Smooth muscle cell (in vitro differentiated cells): ENCODE data around the gene RNF13. TPM values are rescaled to one million over a fixed set of nuclear protein-coding genes. Genes with fewer than 3 reads are reported as not detected.
A peak's percentile ranks its signal among the peaks of the same experiment; 100 is the strongest.

Experiments used
- DNase-seq: peaks from one replicate; lab custom pipeline; 2025; ENCODE audit not compliant: unreplicated experiment; lab: John Stamatoyannopoulos, UW
- H2AFZ ChIP-seq: fragments of 200-600 bp; sonication (generic); 2 replicates; pipeline ENCODE4 v1.6.0; 2016; ENCODE audit warnings: antibody characterized with exemption, low read depth, mild to moderate bottlenecking
- H3F3A ChIP-seq: fragments of 200-600 bp; sonication (generic); 2 replicates; pipeline ENCODE4 v1.6.0; 2017; ENCODE audit warnings: antibody characterized with exemption, low read depth
- H3K27ac ChIP-seq: fragments of 200-600 bp; sonication (generic); 2 replicates; pipeline ENCODE4 v1.5.1; 2016; ENCODE audit warnings: low read depth, mild to moderate bottlenecking
- H3K27me3 ChIP-seq: fragments of 200-600 bp; sonication (generic); 2 replicates; pipeline ENCODE4 v1.6.1; 2016; ENCODE audit warnings: low read depth, mild to moderate bottlenecking
- H3K36me3 ChIP-seq: fragments of 200-600 bp; sonication (generic); 2 replicates; pipeline ENCODE4 v1.5.1; 2016; ENCODE audit warnings: low read depth
- H3K4me1 ChIP-seq: fragments of 200-600 bp; sonication (generic); 2 replicates; pipeline ENCODE4 v1.5.1; 2016; ENCODE audit warnings: low read depth
- H3K4me2 ChIP-seq: fragments of 200-600 bp; sonication (generic); 2 replicates; pipeline ENCODE4 v1.6.0; 2016; ENCODE audit warnings: mild to moderate bottlenecking
- H3K4me3 ChIP-seq: fragments of 200-600 bp; sonication (generic); 2 replicates; pipeline ENCODE4 v1.5.1; 2016; ENCODE audit warnings: mild to moderate bottlenecking
- H3K79me2 ChIP-seq: fragments of 200-600 bp; sonication (generic); 2 replicates; pipeline ENCODE4 v1.6.0; 2016; ENCODE audit warnings: low read depth, mild to moderate bottlenecking
- H3K9ac ChIP-seq: fragments of 200-600 bp; sonication (generic); 2 replicates; pipeline ENCODE4 v1.6.0; 2016; ENCODE audit warnings: low read depth
- H3K9me3 ChIP-seq: fragments of 200-600 bp; sonication (generic); replicated peaks from 2 replicates; pipeline ENCODE4 v1.5.1; 2016; ENCODE audit warnings: low read depth
- H4K20me1 ChIP-seq: fragments of 200-600 bp; sonication (generic); 2 replicates; pipeline ENCODE4 v1.6.0; 2016; ENCODE audit warnings: low read depth
- WGBS: methylation state at CpG from one replicate; pipeline ENCODE4 v1.1.7; 2016; ENCODE audit warnings: low lambda C conversion rate; 5-methylcytosine and 5-hydroxymethylcytosine counted together
- polyA plus RNA-seq: library from polyadenylated mRNA; unstranded; fragments of >200 nt; fragmentation: Nextera tagmentation; extraction: Ambion mirVana; gene quantifications from 2 replicates; pipeline ENCODE4 v1.2.1, GENCODE V29; 2016
- total RNA-seq: library from RNA; depleted of rRNA; stranded (reverse); fragments of >200 nt; gene quantifications from 2 replicates; pipeline ENCODE4 v1.2.3, GENCODE V29; 2014
- TF ChIP-seq, protein P1 (sequence below): fragments of 200-600 bp; sonication (generic); IDR thresholded peaks from 2 replicates; pipeline ENCODE4 v1.5.1; 2017; ENCODE audit warnings: borderline replicate concordance, mild to moderate bottlenecking, antibody characterized with exemption; ENCODE audit not compliant: insufficient read depth, poor library complexity, severe bottlenecking

RNF13 gene
- total RNA-seq (72.7 and 81.9 TPM in 2 replicates), polyA plus RNA-seq (46.1 and 64.2 TPM in 2 replicates)

- peak within 1 kb of the TSS; percentile 94 for H3K27ac ChIP-seq
- H3K27me3 ChIP-seq: no peaks in the 10 kb centered on the region
- peak within 1 kb of the TSS; percentile 81 for H2AFZ ChIP-seq
- H3K9ac ChIP-seq: peak within 1 kb of the TSS; percentile 90
- no peaks in the 10 kb centered on the region for H3K36me3 ChIP-seq
- H3F3A ChIP-seq: peaks cover 7% of the 10 kb centered on the region
- TF ChIP-seq, protein P1, sequence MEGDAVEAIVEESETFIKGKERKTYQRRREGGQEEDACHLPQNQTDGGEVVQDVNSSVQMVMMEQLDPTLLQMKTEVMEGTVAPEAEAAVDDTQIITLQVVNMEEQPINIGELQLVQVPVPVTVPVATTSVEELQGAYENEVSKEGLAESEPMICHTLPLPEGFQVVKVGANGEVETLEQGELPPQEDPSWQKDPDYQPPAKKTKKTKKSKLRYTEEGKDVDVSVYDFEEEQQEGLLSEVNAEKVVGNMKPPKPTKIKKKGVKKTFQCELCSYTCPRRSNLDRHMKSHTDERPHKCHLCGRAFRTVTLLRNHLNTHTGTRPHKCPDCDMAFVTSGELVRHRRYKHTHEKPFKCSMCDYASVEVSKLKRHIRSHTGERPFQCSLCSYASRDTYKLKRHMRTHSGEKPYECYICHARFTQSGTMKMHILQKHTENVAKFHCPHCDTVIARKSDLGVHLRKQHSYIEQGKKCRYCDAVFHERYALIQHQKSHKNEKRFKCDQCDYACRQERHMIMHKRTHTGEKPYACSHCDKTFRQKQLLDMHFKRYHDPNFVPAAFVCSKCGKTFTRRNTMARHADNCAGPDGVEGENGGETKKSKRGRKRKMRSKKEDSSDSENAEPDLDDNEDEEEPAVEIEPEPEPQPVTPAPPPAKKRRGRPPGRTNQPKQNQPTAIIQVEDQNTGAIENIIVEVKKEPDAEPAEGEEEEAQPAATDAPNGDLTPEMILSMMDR: no peak
- 1% methylated on average over 50 of the region's 56 CpGs for WGBS
- peak; percentile 73 for DNase-seq
- H4K20me1 ChIP-seq: peaks cover 40% of the 10 kb centered on the region
- peaks cover 38% of the 10 kb centered on the region for H3K79me2 ChIP-seq
- no peaks in the 10 kb centered on the region for H3K9me3 ChIP-seq
- H3K4me1 ChIP-seq: peaks cover 24% of the 10 kb centered on the region
- H3K4me2 ChIP-seq: peak within 1 kb of the TSS; percentile 91
- H3K4me3 ChIP-seq: peak within 1 kb of the TSS; percentile 66
Measured at GRCh38 chr3:149812606-149813366, at the start of gene RNF13. Gene RNF13 (plus strand): TSS chr3:149813215. CDS start chr3:149846027, 32,812 bp downstream.

- no peaks in the 10 kb centered on the region for H3K4me1 ChIP-seq
- no peak overlapping the region for H2AFZ ChIP-seq
- H3K9ac ChIP-seq: no peak overlapping the region
- no peaks in the 10 kb centered on the region for H3K36me3 ChIP-seq
- no peak overlapping the region for H3K4me3 ChIP-seq
- no peaks in the 10 kb centered on the region for H3K79me2 ChIP-seq
- no peaks in the 10 kb centered on the region for H4K20me1 ChIP-seq
- WGBS: 76% methylated on average over 3 of the region's 3 CpGs
- peaks cover 50% of the 10 kb centered on the region for H3K27me3 ChIP-seq
- H3K4me2 ChIP-seq: no peak overlapping the region
- no peaks in the 10 kb centered on the region for H3F3A ChIP-seq
- no peak for DNase-seq
- H3K27ac ChIP-seq: no peak overlapping the region
- TF ChIP-seq, protein P1: no peak
- no peaks in the 10 kb centered on the region for H3K9me3 ChIP-seq
Measured at GRCh38 chr3:149763565-149764195, 49.3 kb upstream of the RNF13 start.

DNA sequence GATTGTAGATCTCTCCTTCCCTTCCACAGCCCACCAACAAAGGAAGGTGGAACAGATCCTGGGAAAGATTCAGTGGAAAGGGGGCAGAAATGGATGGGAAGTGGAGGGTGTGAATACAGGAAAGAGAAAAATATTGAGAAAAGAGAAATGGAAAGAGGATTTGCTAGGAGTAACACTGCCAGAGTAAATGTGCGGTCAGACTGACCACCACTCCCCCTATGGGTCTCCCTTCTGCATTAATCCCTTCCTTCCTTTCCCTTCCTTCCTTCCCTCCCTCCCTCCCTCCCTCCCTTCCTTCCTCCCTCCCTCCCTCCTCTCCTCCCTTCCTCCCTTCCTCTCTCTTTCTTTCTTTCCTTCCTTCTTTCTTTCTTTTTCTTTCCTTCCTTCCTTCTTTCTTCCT is 48.7 kb upstream of the RNF13 start:
- 71% methylated on average over 1 of the region's 1 CpG for WGBS
- H3K9ac ChIP-seq: no peak overlapping the region

More for the DNA sequence above, 48.7 kb upstream of the RNF13 start:
- no peak for DNase-seq
- H3K27ac ChIP-seq: no peak overlapping the region
- H3K27me3 ChIP-seq: peaks cover 45% of the 10 kb centered on the region
- no peak overlapping the region for H3K4me2 ChIP-seq
- no peak overlapping the region for H3K4me3 ChIP-seq
- H3F3A ChIP-seq: no peaks in the 10 kb centered on the region
- H2AFZ ChIP-seq: no peak overlapping the region
- TF ChIP-seq, protein P1: no peak
- H4K20me1 ChIP-seq: no peaks in the 10 kb centered on the region
- H3K4me1 ChIP-seq: no peaks in the 10 kb centered on the region
- no peaks in the 10 kb centered on the region for H3K36me3 ChIP-seq
- H3K9me3 ChIP-seq: no peaks in the 10 kb centered on the region
- H3K79me2 ChIP-seq: no peaks in the 10 kb centered on the region
